Stimulated activated CD4-positive, alpha-beta T cell treated with anti-CD3 and anti-CD28 coated beads, Interleukin-2, amount 100 ng/mL, for 48 hours (primary cell): Measurements from ENCODE around the gene GJC2.
"Not testable (repeated sequence)": the region's sequence is repeated elsewhere in the genome, so short reads cannot be mapped to it uniquely, and the experiment has no call there.

ENCODE experiments used
- DNase-seq, 2 donors: peaks; one replicate each; pipeline ENCODE4 v3.0.0-alpha.2; 2020

The GJC2 gene

DNA sequence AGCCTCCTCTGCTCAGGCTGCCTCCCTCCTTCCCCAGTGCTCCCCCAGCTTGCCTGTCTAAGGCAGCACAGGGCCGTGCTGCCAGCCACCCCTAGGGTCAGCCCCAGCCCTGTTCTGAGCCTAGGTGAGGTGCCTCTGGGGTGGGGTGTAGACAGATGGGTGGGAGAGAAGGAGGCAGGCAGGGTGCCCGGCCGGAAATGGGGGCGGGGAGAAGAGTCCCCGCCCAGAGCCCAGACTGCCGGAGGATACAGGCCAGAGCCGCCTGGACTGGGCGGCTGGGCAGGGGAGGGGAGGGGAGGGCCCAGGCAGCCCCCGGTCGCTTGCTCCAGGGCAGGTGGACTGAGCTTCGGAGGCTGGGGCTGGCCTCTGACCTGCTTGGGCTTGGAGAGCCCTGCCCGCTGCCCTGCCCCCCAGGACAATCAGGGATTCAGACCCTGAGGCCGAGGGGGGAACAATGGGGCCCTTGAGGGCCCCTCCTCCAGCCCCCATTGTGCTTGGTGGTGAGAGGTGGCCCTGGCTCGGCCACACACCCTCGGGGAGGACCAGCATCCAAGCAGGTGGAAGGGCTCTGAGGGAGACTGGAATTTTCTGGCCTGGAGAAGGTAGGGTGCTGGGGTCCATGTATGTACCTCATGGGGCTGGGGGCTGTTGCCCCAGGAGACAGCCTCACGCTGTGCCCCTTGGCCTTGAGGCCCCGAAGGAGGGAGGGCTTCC is at the start of gene GJC2:
GJC2 (plus strand) TSS at position 525 of the 714 bp plus-strand sequence. CDS start 7,829 bp downstream, outside the sequence.
- DNase-seq: no peak

DNA sequence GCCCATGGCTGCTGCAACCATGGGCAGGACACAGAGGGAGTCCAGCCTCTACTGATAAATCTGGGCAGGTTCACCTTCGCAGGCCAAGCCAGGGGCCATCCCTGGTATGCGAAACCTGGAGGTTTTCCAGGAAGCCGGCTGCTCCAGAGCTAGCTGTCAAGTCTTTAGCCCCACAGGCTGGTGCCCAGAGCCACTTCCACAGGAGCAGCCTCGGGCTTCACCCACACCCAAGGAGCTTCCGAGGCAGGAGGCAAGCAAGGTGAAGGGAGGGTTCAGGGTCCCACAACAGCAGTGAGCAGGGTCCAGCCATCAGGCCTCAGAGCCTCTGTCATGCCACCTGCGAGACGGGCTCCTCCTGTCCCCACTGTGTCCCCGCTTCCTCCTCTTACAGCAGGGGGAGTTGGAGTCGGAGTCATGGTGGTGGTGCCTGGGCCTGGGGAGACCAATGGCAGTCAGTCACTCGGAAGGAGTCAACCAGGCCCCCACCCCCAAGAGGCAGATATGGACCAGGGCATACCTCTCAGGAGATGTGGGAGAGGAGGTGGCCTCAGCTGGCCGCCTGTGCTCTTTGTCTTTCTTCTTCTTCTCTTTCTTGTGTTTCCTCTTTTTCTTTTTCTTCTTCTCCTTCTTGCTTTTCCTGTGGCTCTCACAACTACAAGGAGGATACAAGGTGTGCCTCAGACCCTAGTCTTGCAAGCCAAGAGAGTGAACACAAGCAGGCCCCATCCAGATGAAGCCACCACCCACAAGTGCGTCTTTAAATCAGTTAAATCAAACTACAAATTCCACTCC is 48.7 kb upstream of the GJC2 start:
- DNase-seq: no peak

DNA sequence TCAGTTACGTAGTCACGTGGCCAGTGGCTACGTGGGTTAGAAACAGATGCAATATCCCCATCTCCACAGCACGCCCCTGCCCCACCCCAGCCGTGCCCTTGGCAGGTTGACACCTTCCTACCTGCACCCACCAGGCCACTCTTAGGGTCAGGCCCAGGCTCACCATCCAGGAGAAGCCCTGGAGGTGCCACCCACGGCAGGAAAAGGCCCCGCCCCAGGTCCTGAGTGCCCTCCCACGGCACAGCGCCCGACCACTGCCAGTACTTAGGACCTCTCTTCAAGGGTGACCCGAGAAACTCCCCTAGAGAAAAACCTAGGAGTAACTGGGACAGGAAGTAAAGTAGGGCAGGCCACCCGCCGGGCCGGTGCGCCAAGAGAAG is 48.1 kb upstream of the GJC2 start:
- DNase-seq: no peak

DNA sequence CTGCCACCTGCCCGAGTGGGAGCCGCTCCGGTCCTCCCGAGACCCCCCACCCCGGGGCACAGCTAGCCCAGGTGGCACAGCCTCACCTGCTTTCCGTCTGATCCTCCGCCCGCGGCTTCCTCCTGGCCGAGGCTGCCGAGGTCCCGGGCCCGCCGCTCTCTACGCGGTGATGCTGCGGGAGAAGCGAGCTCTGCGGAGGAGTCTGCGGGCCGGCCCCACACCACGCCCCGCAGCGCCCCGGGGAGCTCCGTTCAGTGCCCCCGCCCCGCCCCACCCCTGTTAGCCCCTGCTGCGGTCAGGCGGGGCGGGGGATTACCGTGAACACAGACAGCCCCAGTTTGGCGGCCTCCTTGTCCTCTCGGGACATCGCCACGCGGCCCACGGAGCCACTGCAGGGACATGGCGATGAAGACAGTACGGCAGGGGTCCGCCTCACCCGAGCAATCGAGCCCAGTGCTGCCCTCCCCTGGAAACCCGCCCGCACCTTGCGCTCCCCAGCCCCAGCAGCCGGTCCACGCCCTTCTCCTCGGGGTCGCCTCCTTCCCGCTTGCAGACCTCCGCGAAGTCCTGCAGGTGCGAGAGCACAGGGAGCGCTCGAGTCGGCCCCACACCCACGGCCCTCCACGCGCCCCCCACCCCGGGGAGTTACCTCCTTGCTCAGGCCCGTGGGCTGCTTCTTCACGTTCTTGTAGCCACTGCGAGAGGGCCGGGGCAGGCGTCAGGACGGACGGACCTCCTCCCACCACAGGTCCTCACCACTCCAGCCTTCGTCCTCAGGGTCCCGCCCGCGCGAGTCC is 47.5 kb upstream of the GJC2 start:
- DNase-seq: peak in 1 of 2 donors; percentile 45

DNA sequence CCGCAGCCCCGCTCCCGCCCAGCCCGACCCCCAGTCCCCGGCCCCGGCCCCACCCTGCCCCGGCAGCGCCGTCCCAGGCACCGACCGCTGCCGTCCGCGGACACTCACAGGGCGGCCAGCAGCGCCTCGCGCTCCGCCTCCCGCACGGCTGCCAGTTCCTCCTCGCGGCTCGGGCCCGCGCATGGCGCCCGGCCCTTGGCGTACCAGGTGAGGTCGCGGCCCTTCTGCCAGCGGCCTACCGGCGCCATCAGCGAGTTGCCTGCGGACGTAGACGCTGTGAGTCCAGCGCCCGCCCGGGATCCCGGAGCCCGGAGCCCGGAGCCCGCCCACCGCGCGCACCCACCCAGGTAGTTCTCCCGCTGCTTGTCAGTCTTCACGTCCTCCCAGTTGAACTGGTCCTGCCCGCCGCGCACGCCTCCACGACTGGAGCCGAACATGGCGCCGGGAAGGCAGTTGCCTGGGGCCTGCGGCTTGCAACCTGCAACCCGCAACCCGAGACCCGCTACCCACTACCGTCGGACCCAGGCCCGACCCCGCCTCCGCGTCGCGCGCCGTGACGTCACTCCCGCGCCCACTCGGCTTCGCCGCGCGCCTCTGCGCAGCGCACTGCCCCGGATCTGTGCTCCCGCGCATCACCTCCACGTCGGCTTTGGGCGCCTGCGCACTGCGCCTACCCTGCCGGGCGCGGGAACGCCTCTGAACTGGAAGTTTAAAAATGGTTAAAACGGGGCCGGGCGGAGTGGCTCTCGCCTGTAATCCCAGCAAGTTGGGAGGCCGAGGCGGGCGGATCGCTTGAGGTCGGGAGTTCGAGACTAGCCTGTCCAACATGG is 46.7 kb upstream of the GJC2 start, which contains the start of gene C1orf35:
C1orf35 (minus strand) TSS at position 535 of the 830 bp plus-strand sequence; CDS start at position 437, 98 bp downstream.
- peak; percentile 94 to 95 for DNase-seq

DNA sequence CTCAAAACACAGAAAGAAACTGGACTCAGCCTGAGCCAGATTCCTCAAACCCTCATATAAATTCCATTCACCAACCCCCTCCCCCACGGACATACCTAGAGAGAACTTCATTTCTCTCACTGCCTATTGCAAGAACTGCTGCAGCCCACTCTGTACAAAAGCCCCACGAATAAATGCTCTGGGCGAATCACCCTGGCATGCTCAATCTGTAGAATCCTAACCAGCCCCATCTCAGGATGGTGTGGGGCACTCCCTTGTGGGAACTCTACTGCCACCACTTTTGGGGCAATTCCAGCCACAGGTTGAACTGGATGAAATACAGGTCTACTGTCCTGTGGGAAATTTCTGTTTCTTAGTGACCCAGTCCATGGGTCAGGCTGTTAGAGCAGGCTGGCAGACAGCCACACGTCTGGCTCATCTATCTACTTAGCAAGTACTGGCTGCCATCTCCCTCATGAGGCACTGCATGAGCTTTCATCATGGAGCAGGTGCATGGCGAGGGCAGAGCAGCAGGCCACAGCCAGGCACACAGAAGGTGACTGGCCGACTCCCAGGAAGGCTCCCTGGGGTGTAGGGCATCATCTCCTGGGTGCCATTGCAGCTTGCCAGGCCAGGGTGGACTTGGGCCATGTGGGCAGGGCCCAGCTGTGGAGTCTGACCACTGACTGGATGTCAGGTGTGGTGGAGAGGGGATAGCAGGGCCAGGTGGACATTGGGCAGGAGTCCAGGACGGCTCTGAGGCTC is 45.0 kb upstream of the GJC2 start:
- no peak for DNase-seq

DNA sequence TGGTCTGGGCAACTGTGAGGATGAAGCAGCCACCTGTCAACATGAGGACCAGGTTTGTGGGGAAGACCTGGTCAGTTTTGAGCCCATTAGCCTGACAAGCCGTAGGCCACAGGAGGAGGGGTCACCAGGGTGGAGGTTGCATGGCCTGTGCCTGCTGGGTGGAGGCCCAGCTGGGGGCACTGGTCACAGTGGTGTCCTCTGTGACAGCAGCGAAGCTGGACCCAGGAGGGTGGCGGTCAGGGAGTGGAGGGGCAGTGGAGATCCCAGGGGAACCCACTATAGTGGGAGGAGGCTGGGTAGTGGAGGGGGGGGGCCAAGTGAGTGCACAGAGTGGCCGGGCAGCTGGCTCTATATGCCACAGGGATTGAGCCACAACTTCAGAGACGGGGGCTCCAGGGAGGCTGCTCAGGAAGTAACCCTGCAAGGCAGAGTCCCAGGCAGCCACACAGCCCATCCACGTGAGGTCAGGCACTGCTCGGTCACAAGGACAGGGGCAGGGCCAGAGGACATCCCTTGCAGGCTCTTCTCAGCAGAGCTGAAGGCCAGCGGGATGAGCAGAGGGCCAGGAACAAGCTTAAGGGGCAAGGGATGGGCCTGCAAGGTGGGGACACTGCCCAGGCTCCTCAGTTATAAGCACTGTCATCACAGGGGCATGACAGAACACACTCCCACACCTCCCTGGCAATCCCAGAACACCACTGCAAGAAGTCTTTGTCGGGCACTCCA is 44.3 kb upstream of the GJC2 start:
- DNase-seq: no peak

DNA sequence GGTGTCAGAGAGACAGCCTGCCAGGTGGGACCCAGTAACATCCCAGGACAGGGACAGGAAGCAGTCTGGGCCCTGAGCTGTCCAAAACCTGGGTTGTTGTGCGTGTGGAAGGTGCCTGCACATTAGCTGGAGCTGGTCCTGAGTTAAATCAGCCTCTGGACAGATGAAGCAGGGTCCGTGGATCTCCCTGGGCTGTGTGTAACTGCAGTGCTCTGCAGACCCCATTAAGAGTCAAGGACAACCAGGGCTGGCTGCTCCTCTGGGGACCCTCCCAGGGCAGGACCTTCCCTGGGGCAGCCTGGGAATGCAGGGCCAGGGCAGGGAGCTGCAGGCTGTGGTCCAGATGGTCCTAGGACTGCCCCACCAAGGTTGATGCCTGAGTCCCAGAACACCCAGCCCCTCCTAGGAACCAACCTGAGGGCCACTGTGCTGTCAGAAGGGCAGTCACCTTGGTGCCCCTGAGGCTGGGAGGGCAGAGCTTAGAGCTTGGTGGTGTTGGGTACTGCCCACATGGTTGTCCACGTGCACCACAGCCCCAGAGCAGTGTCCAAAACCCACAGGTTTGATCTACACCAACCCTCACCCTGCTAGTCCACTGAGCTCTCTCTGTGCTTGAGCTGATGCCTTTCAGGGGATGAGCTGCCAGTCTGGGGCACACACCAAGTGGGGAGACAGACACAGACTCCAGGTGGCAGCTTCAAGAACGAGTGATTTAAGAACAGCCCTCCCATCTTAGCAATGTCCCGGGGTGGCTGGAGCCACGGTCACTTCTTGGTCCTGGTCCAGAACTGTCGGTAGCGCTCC is 43.5 kb upstream of the GJC2 start:
- no peak for DNase-seq

DNA sequence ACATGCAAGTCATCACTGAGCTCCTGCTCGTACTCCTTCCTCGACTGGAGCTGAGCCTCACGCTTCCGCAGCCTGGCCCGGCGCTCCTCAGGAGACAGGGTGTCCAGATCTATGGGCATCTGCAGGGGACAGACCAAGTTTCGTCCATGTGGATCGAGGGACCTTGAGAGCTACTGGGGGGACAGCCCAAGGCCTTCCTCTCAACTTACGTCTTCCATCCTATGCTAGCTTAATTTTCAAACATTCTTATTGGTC is 43.0 kb upstream of the GJC2 start:
- DNase-seq: no peak

DNA sequence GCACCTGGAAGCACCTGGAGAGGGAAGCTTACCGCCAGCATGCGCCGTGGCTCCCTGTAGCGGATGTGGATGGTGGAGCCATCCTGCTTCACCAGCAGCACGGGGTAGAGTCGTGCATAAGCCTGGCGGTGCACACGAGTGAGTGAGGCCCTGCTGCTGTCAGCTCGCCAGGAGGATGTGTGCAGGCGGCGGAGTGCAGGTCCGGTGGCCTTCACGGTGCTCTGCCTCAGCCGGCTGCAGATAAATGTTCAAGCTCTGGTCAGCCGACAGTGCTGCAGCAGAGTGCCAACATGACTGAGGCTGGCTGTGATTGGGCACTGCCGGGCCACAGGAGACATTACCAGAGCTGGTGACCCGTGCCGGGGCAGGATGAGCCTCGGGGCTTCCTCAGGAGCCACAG is 42.1 kb upstream of the GJC2 start:
- DNase-seq: no peak

DNA sequence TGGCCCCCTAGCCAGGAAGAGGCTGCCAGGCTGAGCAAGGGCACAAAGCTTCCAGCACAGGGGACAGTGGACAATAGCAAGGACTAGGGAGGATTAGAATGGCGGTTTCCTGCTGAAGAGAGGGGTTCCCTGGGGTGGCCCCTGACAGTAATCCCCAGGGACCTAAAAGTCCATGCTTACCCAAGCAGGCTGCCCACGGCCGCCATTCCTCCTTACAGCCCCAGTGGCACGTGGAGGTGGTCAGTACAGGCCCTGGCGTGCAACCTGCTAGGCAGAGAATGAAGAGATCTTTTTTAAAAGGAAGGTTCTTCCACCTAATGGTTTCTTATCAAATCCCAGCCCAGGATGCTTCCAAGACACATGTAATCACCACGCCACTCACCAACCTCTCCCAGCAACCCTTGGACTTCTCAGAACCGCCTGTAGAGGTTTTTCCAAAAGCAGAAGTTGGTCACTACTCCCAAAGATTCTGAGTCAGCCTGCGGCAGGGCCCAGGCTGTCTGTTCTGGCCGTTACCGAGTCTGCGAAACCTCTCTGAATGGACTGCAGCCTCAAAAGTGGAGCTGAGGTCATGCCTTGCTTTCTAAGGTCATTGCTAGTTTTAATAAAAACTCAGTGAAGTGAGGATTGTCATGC is 41.6 kb upstream of the GJC2 start:
- no peak for DNase-seq

DNA sequence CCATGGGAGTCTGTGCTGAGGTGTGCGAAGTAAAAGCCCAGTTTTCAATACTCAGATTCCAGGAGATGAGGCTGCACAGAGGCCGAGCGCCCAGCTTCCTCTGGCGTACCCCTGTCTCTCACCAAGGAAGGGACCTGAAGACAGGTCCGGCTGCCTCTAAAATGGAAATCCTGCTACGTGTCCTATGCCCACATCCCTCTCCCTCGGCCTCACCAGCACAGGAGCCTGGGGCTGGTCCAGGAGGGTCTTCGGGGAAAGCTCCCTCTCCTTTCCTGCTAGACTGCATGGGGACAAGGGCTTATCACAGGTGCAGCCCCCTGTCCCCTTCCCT is 41.0 kb upstream of the GJC2 start:
- no peak for DNase-seq

DNA sequence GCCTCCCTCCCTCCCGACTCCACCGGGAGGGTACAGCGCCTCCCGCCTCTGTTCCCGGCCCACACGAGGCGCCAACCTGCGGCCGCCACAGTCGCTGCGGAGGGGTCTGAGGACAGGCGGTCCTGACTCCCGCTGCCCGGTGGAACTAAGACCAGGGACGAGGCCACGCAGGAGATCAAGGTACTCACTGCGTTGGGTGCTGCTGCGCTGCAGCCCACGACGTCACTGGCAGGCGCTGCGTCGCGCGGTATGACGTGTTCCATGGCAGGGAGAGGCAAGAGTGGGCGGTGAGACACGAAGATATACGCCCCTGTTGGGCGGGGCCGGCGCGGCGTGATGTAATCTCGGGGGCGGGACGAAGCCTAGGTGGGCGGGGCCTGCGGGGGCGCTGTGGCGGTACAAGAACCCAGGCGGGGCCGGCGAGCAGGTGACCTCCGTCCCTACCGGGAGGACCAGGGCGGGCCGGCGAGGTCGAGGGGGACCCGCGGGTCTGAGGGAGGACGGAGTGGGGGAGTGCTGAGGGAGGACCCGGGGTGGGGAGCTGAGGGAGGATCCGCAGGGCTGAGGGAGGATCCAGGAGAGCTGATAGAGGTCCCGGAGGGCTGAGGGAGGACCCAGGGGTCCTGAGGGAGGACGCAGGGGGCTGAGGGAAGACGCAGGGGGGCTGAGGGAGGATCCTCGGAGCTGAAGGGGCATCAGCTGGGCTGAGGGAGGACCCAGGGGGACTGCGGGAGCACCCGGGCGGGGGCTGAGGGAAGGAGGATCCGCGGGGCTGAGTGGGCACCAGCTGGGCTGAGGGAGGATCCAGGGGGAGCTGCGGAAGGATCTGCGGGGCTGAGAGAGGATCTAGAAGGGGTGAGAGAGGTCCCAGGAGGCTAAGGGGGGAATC is 40.4 kb upstream of the GJC2 start, which contains the start of gene MRPL55:
MRPL55 (minus strand) TSS at position 227 of the 889 bp plus-strand sequence. CDS start 1,039 bp downstream, outside the sequence.
- peak; percentile 99 to 100 for DNase-seq

DNA sequence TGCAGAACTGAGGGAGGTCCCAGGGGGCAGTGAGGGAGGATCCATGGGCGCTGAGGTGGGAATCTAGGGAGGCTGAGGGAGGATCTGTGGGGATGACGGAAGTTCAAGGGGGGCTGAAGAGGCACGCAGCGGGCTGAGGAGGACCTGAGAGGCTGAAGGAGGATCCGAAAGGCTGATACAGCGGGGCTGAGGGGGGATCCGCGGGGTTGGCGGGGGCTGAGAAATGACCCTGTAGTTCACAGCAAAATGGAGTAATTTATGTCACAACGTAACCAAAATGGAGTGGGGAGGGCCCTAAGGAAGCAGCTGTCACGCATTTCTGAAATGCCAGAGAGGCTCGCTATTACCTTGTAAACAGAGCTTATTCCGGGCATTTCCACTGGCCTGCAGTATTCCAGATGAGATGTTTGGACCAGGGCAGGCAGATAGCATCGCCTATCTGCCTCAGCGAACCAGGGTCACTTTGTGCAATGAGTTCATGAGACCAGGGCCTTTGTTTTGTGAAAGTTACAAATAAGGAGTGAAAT is 39.7 kb upstream of the GJC2 start:
- DNase-seq: no peak

DNA sequence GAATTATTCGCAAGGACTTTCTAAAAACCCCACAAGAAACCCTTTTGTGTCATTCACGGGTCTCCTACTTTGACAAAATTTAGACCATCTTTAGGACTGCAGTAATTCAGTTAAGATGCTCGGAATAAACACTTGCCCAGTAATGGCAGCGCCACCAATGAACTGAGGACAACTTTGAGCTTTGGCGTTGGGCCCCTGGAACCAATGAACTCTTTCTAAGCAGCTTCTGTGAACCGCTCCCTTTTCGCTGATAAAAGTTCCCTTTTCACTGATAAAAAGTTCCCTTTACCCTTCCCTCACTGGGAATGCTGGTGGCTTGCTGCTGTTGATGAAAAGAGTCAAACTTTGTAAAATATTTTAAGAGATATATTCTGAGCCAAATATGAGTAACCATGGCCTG is 39.2 kb upstream of the GJC2 start:
- no peak for DNase-seq

DNA sequence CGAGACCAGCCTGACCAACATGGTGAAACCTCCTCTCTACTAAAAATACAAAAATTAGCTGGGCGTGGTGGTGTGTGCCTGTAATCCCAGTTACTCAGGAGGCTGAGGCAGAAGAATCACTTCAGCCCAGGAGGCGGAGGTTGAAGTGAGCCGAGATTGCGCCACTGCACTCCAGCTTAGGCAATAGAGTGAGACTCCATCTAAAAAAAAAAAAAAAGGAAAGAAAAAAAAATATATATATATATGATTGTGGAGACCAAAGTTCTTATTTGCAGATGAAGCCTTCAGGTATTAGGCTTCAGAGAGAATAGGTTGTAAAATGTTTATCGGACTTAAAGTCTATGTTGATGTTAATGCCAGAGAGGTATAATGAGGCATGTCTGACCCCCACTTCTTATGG is 38.4 kb upstream of the GJC2 start:
- not testable (repeated sequence) for DNase-seq

DNA sequence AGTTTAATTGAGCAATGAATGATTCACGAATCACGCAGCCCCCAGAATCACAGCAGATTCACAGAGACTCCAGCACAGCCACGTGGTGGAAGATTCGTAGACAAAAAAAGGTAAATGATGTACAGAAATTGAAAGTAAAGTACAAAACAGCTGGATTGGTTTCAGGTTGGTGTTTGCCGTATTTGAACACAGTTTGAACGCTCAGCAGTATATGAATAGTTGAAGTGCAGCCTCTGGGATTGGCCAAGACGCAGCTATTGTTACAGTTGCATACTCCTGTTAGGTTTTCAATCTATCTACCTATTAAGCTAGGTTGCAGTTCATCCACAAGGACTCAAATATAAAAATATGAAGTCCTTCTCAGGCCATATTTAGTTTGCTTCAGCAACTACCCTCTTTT is 37.6 kb upstream of the GJC2 start:
- no peak for DNase-seq

DNA sequence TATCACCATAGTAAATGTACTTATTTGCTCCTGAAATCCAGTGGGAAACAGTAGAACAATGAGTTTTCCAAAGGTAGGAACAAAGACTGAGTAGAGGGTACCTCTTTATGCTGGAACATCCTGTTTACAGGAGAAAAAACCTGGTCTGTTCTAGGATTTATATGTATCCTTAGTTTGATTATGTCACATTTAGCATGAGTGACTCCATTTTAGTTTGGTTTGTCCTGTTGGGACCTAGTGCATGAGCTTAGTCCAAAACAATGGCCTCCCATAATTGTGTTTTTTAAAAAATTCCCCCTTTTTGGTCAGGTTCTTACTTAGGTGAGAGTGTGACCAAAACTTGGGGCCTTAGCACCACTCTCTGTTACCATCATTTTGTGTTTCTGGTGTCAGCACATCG is 37.1 kb upstream of the GJC2 start:
- no peak for DNase-seq

DNA sequence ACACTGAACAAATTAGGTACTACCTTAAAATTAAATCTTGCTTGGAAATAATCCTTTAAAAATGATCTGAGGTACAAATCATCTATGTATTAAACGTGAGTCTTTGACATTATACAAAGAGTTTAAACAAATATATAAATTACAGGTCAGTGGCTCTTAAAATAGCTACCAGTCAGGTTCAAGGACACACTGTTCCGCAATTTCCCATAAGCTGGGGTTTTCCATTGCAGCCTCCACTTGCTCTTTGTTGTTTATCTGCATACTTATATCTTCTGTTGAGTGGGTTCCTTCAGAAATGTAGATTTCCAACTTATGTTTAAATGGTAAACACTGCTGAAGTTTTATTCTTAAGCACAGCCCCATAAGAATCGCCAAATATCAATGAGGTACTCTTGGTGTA is 34.9 kb upstream of the GJC2 start:
- DNase-seq: no peak
